AG09309 (cell line): ENCODE measurements around the gene CDC42BPB.

ENCODE experiments used
- DNase-seq: peaks from one replicate; pipeline ENCODE4 v3.0.0-alpha.2; 2010; ENCODE audit warnings: low read depth
- H3K4me3 ChIP-seq: 2 replicates; pipeline ENCODE4 v1.5.1; 2011; ENCODE audit warnings: mild to moderate bottlenecking, low read depth, low read length, moderate library complexity; ENCODE audit not compliant: control insufficient read depth
- CTCF ChIP-seq: IDR thresholded peaks from 2 replicates; pipeline ENCODE4 v1.5.1; 2011; ENCODE audit warnings: mild to moderate bottlenecking, low read depth, low read length, inconsistent platforms; ENCODE audit not compliant: insufficient read depth, control insufficient read depth; ENCODE audit errors: missing control alignments

The CDC42BPB gene

GRCh38 chr14:102955636-102956408, 101.5 kb downstream of the CDC42BPB start:
- TF ChIP-seq CTCF, result no peak
- no peak overlapping the region for H3K4me3 ChIP-seq
- no peak for DNase-seq

GRCh38 chr14:102954081-102954789, 103.1 kb downstream of the CDC42BPB start:
- no peak for DNase-seq
- TF ChIP-seq CTCF, result no peak
- H3K4me3 ChIP-seq, result no peak overlapping the region

DNA sequence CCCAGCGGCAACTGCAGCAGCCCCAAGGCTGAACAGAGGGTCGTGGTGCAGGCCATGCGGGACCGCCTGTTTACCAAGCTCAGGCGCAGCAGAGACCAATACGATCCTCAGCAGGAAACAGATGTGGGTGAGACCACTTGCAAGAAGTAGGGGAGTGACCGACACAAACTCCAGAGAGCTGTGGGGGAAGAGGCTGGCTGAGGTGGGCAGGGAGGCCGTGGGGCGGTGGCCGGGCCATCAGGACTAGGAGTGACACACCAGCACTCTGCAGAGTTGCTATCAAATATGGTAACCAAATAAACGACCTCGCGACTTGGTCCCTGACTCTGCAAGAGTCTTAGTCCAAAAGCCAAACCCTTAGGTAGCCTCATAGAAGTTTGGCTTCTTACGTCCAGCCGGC, 104.2 kb downstream of the CDC42BPB start:
- no peak overlapping the region for H3K4me3 ChIP-seq
- no peak for TF ChIP-seq CTCF
- DNase-seq, result no peak

DNA sequence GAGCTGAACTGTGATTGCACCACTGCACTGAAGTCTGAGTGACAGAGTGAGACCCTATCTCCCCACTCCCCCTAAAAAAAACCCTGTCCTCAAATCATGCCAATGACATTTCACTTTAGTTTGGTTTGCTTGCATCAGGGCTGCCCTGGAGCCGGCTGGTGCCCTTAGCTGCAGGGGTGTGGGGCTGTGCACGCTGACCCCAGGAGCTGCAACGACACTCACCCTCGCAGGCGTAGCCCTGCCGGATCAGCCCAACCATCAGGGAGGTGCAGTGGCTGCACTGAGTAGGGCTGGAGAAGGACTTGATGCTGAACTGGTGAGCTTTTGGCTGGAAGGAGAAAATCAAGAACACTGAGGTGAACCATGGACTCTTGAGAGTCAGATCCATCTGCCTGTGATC, 105.1 kb downstream of the CDC42BPB start:
- DNase-seq, result no peak
- TF ChIP-seq CTCF, result no peak
- no peak overlapping the region for H3K4me3 ChIP-seq

GRCh38 chr14:102951799-102952198, 105.5 kb downstream of the CDC42BPB start:
- H3K4me3 ChIP-seq, result no peak overlapping the region
- DNase-seq, result peak; percentile 46
- TF ChIP-seq CTCF, result no peak

- TF ChIP-seq CTCF, result no peak
- DNase-seq, result no peak
- no peak overlapping the region for H3K4me3 ChIP-seq
Measured at GRCh38 chr14:102951034-102951433, 106.3 kb downstream of the CDC42BPB start.
